ENCODE measurements around the gene SAMD11. TPM values are rescaled to one million over a fixed set of nuclear protein-coding genes. Genes with fewer than 3 reads are reported as not detected.

The SAMD11 gene
- polyA plus RNA-seq, 3 donors from 2014 or later: 0.14 TPM; not detected in 2

DNA sequence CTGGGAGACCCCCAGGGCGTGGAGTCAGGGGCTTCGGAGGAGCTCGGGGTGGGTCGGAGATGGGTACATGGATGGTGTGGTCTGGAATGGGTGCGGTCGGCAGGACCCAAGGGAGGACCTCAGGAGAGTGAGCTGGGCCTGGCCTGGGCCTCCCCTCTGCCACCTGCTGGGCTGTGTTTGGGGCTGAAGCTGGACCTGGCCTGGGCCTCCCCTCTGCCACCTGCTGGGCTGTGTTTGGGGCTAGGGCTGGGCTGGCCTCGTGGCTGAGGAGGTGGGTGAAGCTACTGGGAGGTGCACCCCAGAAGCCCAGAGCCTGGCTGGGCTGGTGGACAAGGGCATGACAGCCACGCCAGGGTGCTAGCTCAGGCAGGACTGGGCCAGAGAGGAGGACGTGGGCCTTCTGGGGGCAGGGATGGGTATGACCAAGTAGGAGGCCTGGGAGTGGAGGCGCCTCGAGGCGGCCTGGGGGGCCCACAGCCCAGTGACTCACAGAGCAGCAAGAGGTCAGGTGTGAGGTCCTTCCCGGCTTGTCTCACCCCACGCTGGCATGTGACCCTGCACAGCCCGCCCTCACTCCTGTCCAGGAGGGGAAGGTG lies 14.5 kb downstream of the SAMD11 start:
- H3K4me1 Mint-ChIP-seq: peaks cover 0 to 8% of the 10 kb centered on the region in 2 donors
- H3K36me3 Mint-ChIP-seq: no peaks in the 10 kb centered on the region
- peaks cover 4 to 17% (median 10%) of the 10 kb centered on the region in 3 donors for H3K27me3 Mint-ChIP-seq (ENCODE audit: low read depth in 3 of 3)
- no peaks in the 10 kb centered on the region for H3K9me3 Mint-ChIP-seq
- H3K4me3 Mint-ChIP-seq: no peak overlapping the region
- no peak overlapping the region for H3K27ac Mint-ChIP-seq
- DNase-seq: no peak

DNA sequence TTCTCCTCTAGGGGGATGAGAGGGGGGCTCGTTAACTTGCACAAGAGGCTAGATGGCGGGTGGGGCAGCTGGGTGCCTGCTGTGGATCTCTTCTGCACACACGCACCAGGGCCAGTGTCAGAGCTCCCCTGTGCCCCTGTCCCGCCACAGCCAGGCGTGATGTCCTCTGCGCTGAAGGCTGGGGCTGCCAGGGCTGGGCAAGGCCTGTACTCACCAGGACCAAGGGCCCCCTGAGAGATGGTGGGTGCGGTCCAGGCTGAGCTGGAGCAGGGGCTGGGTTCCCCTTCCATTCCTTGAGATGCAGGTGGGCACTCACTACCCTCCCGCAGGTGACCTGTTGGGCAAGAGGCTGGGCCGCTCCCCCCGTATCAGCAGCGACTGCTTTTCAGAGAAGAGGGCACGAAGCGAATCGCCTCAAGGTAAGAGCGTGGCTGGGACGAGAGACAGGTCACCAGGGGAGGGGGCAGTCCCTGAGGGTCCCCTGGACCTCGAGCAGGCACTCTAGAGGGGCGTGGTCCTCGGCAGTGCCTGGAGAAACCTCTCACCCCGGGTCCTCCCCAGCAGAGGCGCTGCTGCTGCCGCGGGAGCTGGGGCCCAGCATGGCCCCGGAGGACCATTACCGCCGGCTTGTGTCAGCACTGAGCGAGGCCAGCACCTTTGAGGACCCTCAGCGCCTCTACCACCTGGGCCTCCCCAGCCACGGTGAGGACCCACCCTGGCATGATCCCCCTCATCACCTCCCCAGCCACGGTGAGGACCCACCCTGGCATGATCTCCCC lies 15.2 kb downstream of the SAMD11 start:
- H3K4me1 Mint-ChIP-seq: peaks cover 0 to 8% of the 10 kb centered on the region in 2 donors
- H3K9me3 Mint-ChIP-seq: no peaks in the 10 kb centered on the region
- DNase-seq: no peak
- H3K27me3 Mint-ChIP-seq (ENCODE audit: low read depth in 3 of 3): peaks cover 4 to 19% (median 10%) of the 10 kb centered on the region in 3 donors
- peak overlapping the region in 1 of 5 donors; percentile 38 for H3K4me3 Mint-ChIP-seq
- no peak overlapping the region for H3K27ac Mint-ChIP-seq
- no peaks in the 10 kb centered on the region for H3K36me3 Mint-ChIP-seq

DNA sequence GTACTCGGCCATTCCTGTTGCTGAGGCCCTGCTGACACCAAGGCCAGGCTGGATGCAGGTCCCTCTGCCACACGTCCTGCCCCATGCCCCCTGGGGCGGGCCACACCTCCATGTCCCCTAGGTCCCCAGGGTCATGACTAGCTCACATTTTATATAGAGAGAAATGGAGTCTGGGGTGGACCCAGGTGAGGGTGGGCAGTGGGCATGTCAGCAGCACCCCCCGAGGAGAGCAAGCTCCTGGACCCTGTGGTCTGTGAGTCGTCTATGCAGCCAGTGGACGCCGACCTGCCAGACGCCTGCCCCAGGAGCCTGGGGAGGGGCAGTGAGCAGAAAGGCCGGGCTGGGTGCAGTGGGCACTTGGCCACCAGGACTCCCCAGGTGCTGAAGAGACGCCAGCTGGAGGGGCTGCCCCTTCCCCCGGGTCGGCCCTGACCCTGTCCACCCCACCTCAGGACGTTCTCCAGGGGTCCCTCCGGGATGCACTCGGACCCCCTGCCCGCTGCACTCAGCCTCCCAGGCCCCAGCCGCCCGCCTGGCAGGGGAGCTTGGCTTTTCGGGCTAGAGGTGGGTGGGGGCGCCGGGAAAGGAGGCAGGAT lies 15.9 kb downstream of the SAMD11 start:
- H3K36me3 Mint-ChIP-seq: no peaks in the 10 kb centered on the region
- H3K4me3 Mint-ChIP-seq: peak overlapping the region in 1 of 5 donors; percentile 38
- DNase-seq: no peak
- peaks cover 4 to 19% (median 10%) of the 10 kb centered on the region in 3 donors for H3K27me3 Mint-ChIP-seq (ENCODE audit: low read depth in 3 of 3)
- no peaks in the 10 kb centered on the region for H3K9me3 Mint-ChIP-seq
- peaks cover 0 to 8% of the 10 kb centered on the region in 2 donors for H3K4me1 Mint-ChIP-seq
- H3K27ac Mint-ChIP-seq: no peak overlapping the region

DNA sequence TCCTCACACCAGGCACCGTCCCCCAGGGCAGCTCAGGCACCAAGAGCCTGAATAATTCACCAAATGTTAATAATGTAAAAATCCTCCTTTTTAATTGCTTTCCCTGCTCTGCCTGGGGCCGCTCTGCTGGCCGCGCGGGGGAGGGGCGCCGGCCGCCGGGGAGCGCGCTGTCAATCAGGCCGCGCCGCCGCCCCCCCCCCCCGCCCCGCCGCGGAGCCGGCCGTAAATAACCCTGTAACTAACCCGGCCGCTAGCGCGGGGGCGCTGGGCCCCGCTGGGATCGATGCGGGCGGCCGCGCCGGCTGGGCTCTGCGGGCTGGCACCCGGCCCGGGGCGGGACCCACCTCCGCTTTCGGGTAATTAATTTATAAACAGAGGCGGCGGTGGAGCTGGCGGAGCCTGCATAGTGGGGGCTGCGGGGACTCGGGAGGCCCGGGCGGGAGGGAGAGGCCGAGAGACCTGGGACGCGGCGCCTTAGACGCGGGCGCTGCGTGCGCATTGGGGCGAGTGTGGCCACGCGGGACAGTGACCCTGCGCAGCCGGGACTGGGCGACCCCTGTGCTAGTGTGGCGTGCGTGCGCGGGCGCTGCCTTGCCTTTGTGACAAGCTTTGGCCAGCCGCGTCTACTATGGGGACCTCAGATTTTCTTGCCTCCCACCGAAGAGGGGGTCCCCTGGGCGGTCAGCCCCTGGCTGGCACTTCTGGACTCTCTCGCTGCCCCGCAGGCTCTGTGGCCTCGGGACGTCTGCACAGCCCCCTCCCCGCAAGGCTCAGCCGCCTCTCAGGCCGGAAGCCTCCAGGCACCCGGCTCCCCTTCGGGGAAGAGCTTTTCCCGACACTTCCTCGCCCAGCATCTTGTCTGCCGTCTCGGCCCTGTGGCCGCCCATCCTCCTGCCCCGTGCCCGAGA lies 16.6 kb downstream of the SAMD11 start:
- peaks cover 3 to 4% (median 4%) of the 10 kb centered on the region in 3 donors for H3K36me3 Mint-ChIP-seq
- H3K9me3 Mint-ChIP-seq: no peaks in the 10 kb centered on the region
- H3K4me1 Mint-ChIP-seq: peaks cover 0 to 8% of the 10 kb centered on the region in 2 donors
- peak overlapping the region in 4 of 5 donors; percentile 41 to 54 (median 48) for H3K4me3 Mint-ChIP-seq
- H3K27me3 Mint-ChIP-seq (ENCODE audit: low read depth in 3 of 3): peaks cover 4 to 14% (median 10%) of the 10 kb centered on the region in 3 donors
- H3K27ac Mint-ChIP-seq: no peak overlapping the region
- DNase-seq: no peak

DNA sequence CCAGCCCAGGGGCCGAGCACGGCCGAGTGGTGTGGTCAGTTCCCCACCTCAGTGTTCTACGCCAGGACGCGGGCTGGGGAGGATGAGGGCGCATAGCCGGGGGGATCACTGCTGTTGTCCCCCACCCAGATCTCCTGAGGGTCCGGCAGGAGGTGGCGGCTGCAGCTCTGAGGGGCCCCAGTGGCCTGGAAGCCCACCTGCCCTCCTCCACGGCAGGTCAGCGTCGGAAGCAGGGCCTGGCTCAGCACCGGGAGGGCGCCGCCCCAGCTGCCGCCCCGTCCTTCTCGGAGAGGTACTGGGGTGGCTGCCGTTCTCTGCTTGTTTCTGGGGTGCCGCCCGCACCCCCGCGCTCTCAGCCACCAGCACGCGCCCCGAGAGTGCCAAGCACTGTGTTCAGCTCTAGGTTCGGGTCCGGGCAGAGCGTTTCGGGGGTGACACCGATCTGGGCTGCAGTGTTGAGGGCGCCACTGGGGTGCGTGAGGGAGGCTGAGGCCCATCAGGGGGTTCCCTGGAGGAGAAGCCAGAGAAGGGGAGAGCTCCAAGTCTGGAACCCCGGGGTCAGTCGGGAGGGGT lies 17.4 kb downstream of the SAMD11 start:
- H3K27ac Mint-ChIP-seq: no peak overlapping the region
- H3K36me3 Mint-ChIP-seq: peaks cover 4 to 8% (median 4%) of the 10 kb centered on the region in 3 donors
- peak overlapping the region in 4 of 5 donors; percentile 27 to 70 (median 68) for H3K4me3 Mint-ChIP-seq
- no peak for DNase-seq
- peaks cover 4 to 14% (median 10%) of the 10 kb centered on the region in 3 donors for H3K27me3 Mint-ChIP-seq (ENCODE audit: low read depth in 3 of 3)
- no peaks in the 10 kb centered on the region for H3K9me3 Mint-ChIP-seq
- H3K4me1 Mint-ChIP-seq: peaks cover 0 to 8% of the 10 kb centered on the region in 2 donors

DNA sequence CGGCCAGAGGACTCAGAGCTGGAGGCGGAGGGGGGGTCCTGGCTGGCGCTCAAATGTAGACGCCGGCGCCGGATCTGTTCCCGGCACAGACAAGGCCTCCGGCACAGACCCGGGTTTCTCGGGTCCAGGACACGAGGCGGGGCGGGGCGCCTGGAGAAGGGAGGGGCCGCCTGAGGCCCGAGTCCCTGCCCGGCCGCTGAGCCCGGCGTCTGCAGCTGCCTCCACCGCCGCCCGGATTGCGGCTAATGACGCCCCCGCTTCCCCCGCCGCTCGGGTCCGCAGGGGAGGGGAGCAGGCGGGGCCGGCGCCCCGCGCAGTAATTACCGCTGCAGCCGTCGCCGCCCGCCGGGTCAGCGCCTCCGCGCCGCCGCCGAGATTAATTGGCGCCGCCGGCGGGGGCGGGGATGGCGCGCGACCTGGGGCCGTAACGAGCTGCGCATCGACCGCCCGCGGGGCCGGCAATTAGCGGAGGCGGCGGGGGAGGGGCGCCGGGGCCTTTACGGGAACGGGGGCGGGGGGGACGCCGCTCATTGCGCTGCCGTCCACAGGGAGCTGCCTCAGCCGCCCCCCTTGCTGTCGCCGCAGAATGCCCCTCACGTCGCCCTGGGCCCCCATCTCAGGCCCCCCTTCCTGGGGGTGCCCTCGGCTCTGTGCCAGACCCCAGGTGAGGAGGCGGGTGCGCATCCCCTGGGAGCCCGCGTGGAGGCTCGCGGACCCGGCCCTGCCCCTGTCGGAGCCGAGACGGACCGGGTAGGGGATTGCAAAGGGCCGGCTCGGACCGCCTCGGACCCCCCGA lies 18.1 kb downstream of the SAMD11 start:
- no peaks in the 10 kb centered on the region for H3K9me3 Mint-ChIP-seq
- no peak for DNase-seq
- peaks cover 4 to 8% (median 4%) of the 10 kb centered on the region in 3 donors for H3K36me3 Mint-ChIP-seq
- H3K27ac Mint-ChIP-seq: no peak overlapping the region
- peak overlapping the region in 3 of 5 donors; percentile 27 to 70 (median 67) for H3K4me3 Mint-ChIP-seq
- peaks cover 0 to 8% of the 10 kb centered on the region in 2 donors for H3K4me1 Mint-ChIP-seq
- peaks cover 4 to 14% (median 10%) of the 10 kb centered on the region in 3 donors for H3K27me3 Mint-ChIP-seq (ENCODE audit: low read depth in 3 of 3)

DNA sequence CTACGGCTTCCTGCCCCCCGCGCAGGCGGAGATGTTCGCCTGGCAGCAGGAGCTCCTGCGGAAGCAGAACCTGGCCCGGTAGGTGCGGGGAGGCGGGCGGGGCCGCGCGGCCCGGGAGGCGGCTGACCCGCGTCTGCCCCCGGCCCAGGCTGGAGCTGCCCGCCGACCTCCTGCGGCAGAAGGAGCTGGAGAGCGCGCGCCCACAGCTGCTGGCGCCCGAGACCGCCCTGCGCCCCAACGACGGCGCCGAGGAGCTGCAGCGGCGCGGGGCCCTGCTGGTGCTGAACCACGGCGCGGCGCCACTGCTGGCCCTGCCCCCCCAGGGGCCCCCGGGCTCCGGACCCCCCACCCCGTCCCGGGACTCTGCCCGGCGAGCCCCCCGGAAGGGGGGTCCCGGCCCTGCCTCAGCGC lies 18.7 kb downstream of the SAMD11 start:
- Mint-ChIP-seq H3K36me3 (peaks cover 4 to 8% (median 7%) of the 10 kb centered on the region in 3 donors), H3K27ac (no peak overlapping the region), H3K27me3 (ENCODE audit: low read depth in 3 of 3) (peaks cover 4 to 14% (median 10%) of the 10 kb centered on the region in 3 donors), H3K9me3 (no peaks in the 10 kb centered on the region), H3K4me3 (no peak overlapping the region), H3K4me1 (peaks cover 0 to 8% of the 10 kb centered on the region in 2 donors)
- DNase-seq: no peak

DNA sequence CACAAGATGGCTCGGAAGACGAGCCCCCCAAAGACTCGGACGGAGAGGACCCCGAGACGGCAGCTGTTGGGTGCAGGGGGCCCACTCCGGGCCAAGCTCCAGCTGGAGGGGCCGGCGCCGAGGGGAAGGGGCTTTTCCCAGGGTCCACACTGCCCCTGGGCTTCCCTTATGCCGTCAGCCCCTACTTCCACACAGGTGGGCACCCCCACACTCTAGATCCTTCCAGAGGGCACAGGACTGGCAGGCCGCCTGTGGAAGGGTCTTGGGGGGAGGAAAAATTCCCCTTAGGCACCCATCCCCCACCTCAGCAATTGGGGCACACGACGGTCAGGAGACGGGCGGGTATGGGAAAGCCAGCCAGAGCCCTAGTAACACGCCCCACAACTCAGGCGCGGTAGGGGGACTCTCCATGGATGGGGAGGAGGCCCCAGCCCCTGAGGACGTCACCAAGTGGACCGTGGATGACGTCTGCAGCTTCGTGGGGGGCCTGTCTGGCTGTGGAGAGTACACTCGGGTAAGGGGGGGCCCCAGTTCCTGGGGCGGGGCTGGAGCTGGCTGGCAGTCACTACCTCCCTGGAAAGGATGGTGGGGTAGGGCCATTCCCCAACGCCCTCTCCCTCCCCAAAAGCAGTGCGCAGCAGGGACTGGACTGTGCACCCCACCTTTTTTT lies 19.3 kb downstream of the SAMD11 start:
- peaks cover 0 to 8% of the 10 kb centered on the region in 2 donors for H3K4me1 Mint-ChIP-seq
- no peak overlapping the region for H3K4me3 Mint-ChIP-seq
- peaks cover 3 to 14% (median 6%) of the 10 kb centered on the region in 3 donors for H3K27me3 Mint-ChIP-seq (ENCODE audit: low read depth in 3 of 3)
- H3K27ac Mint-ChIP-seq: no peak overlapping the region
- H3K9me3 Mint-ChIP-seq: no peaks in the 10 kb centered on the region
- peaks cover 4 to 8% (median 7%) of the 10 kb centered on the region in 3 donors for H3K36me3 Mint-ChIP-seq
- DNase-seq: no peak

DNA sequence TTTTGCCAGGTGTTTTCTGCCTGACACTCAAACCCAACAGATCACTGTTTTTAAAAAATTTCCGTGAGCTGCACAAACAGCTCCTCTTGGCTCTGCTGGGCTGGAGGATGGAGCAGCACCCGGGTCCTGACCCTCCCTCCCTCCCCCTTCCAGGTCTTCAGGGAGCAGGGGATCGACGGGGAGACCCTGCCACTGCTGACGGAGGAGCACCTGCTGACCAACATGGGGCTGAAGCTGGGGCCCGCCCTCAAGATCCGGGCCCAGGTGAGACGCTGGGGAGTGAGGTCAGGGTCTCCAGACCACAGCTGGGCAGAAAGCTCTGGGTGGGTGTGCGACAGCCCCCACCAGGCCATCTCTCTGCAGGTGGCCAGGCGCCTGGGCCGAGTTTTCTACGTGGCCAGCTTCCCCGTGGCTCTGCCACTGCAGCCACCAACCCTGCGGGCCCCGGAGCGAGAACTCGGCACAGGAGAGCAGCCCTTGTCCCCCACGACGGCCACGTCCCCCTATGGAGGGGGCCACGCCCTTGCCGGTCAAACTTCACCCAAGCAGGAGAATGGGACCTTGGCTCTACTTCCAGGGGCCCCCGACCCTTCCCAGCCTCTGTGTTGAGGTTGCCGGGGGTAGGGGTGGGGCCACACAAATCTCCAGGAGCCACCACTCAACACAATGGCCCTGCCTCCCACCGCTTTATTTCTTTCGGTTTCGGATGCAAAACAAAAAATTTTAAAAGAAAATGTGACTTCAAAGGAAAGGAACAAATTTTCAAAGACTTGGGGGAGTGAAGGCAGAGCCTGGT lies 20.0 kb downstream of the SAMD11 start:
- no peak overlapping the region for H3K27ac Mint-ChIP-seq
- no peak for DNase-seq
- H3K9me3 Mint-ChIP-seq: no peaks in the 10 kb centered on the region
- no peak overlapping the region for H3K4me3 Mint-ChIP-seq
- peaks cover 3 to 11% (median 6%) of the 10 kb centered on the region in 3 donors for H3K27me3 Mint-ChIP-seq (ENCODE audit: low read depth in 3 of 3)
- peaks cover 4 to 10% (median 7%) of the 10 kb centered on the region in 3 donors for H3K36me3 Mint-ChIP-seq
- H3K4me1 Mint-ChIP-seq: peaks cover 0 to 8% of the 10 kb centered on the region in 2 donors

DNA sequence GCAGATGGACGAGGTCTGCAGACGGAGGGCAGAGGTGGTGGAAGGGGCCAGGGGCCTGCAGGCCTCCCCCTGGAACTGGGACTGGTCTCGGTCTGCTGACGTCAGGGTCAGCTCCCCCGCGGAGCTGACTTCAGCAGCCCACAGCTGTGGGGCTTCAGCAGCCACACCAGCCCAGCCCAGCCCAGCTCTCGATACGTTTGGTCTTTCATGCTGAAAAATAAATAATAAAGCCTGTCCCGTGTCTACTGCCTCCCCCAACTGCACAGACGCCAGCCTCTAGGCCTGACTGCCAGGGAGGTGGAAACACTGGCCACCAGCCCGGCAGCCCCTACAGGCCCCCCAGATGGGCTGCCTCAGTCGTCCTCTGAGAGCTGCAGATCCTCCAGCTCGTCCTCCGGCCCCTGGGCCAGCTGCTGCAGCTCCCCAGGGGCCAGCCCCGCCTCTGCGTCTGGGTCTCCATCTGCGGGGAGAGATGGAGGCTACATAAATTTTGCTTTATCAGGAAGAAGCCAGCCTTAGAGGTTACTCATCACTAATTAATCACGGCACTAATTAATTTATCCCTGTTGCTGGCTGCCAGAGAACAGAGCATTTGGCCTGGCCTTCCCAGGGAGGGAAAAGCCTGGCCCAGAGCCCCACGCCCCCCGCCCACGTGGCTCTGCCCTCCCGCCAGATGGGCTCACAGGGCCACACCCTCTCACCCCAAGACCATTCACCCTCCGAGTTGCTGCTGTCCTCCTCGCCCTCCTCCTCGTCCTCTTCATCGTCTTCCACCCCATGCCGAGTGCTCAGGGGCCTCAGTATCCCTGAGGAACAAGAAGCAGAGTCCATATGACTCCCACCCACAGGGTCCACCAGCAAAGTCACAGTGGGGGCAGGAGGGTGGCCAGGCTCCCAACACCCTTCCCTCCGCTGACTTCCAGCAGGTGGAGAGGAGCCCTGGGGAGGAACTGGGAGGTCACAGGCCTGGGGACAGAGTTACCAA lies 20.9 kb downstream of the SAMD11 start:
- no peaks in the 10 kb centered on the region for H3K9me3 Mint-ChIP-seq
- H3K27ac Mint-ChIP-seq: no peak overlapping the region
- H3K4me1 Mint-ChIP-seq: peaks cover 0 to 8% of the 10 kb centered on the region in 2 donors
- H3K36me3 Mint-ChIP-seq: peaks cover 4 to 16% (median 7%) of the 10 kb centered on the region in 3 donors
- peak overlapping the region in 1 of 5 donors; percentile 24 for H3K4me3 Mint-ChIP-seq
- peaks cover 3 to 4% (median 3%) of the 10 kb centered on the region in 3 donors for H3K27me3 Mint-ChIP-seq (ENCODE audit: low read depth in 3 of 3)
- no peak for DNase-seq
